NCI-H2196 treated with DMSO at 0.1 percent for 48 hours (cell line): Measurements from ENCODE around the gene LELP1.
"Not testable (repeated sequence)": the region's sequence is repeated elsewhere in the genome, so short reads cannot be mapped to it uniquely, and the experiment has no call there.

Experiments
- DNase-seq: peaks from one replicate; lab custom pipeline; 2025; ENCODE audit not compliant: unreplicated experiment; lab: John Stamatoyannopoulos, UW

LELP1 gene

DNA sequence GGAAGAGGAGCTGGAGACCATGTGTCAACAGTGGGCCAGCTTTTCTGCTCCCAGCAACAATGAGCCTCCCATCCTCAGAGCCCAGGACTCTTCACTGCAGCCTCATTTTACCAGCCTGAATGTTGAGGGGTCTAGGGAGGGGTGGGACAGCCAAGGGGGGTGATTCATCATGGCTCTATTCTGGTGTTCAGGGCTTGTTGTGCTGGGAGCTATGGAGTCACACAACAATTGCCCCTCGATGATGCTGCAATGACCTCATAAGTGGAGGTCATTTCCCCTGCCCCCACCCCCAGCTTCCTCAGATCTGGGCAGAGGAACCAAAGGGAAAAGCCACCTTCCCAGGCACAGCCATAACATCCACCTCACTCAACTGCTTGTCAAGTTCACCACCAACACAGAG lies at the start of gene LELP1:
TSS of gene LELP1 (plus strand) at position 301 of the 400 bp plus-strand sequence. CDS start 1,278 bp downstream, outside the sequence.
- DNase-seq, result no peak

- no peak for DNase-seq
Measured at GRCh38 chr1:153155541-153155940, 47.7 kb upstream of the LELP1 start.

DNA sequence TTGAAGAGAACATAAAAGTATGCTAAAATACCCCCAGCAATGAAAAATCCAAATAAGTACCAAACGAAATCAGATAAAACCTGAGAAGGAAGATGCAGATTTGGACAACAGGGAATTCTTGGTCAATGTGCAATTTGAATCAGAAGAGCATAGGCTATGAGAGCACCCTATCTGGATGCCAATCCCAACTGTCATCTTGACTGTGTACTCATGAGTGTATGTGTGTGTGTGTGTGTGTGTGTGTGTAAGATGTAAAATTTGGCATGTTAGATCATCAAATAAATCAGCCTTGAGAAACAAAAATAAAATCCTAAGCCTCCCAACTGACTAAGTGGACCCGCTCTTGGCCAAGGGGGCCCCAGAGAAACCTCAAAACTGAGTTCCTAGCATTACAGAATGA lies 34.5 kb upstream of the LELP1 start:
- no peak for DNase-seq

DNA sequence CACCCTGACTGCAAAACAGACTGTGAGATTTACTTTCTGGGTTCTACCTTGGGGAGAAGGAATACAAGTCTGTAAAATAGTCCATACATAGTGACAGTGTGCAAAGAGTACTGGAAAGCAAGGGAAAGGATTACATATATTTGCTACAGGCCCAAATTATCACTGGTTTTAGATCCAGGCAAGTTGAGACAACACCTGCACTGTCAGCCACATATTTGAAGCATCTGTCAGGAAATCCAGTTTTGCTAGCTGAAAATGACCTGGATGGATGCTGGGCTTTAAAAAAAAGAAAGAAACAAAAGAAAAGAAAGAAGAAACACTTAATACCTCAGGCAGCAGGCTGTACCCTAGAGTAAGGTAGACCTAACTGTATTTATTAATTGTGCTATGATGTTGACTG lies 28.6 kb upstream of the LELP1 start:
- DNase-seq, result no peak

DNA sequence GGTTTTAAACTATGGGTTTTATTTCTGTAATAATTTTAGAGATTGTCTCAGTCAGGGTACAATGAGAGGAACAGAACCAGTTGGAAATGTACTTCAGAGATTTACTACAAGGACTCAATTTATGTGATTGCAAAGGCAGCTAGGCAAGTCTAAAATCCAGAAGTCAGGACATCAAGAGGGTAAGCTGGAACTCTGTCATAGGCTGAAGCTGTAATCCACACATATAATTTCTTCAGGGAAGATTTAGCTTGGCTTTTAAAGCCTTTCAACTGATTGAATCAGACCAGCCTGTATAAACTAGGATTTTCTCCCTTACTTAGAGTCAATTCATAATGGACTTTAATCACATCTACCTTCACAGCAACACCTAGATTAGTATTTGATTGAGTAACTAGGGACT lies 24.3 kb upstream of the LELP1 start:
- no peak for DNase-seq

DNA sequence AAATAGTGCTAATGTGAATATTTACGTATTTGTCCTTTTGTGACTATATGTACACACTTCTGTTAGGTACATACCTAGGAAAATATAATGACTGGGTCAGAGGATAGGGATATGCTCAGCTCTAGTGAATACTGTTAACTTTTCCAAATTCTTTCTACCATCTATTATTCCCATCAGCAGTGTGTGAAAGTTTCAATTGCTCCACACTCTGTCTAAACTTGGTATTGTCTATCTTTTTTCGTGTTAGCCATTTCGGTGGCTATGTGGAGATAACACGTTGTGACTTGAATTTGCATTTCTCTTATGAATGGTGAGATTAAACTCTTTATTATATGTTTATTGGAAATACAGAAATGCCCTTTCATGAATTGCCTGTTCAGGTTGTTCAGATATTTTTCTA lies 22.7 kb upstream of the LELP1 start:
- no peak for DNase-seq

DNA sequence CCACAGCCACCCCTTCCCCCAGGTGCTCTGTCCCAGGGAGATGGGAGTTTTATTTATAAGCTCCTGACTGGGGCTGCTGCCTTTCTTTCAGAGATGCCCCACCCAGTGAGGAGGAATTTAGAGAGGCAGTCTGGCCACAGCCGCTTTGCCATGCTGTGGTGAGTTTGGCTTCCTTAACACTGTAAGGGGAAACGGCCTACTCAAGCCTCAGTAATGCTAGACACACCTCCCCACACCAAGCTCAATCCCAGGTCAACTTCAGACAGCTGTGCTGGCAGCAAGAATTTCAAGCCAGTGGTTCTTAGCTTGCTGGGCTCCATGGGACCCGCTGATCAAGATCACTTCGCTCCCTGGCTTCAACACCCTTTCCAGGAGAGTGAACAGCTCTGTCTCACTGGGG lies 14.9 kb upstream of the LELP1 start:
- DNase-seq, result not testable (repeated sequence)

GRCh38 chr1:153190373-153190772 lies 12.9 kb upstream of the LELP1 start:
- no peak for DNase-seq

DNA sequence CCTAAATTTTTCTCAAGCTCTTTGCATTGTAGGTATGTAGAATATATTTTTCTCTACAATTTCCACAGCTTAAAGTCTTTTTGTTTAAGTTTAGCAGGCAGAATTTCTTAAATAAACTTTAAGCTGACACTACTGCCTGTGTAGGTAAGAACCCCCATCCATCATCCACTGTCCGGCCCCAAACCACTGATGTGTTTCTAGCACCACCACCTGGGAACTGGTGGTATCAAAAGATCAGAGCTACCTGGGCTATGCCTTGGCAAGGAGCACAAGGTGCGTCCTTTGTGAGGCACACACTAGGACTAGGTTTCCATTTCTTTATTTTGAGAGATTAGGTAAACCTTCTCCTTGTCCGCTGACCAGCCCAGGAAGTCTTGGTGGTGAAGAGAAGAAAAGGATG lies 10.5 kb upstream of the LELP1 start:
- DNase-seq, result no peak

GRCh38 chr1:153194331-153195050 lies 8.7 kb upstream of the LELP1 start:
- DNase-seq, result no peak

DNA sequence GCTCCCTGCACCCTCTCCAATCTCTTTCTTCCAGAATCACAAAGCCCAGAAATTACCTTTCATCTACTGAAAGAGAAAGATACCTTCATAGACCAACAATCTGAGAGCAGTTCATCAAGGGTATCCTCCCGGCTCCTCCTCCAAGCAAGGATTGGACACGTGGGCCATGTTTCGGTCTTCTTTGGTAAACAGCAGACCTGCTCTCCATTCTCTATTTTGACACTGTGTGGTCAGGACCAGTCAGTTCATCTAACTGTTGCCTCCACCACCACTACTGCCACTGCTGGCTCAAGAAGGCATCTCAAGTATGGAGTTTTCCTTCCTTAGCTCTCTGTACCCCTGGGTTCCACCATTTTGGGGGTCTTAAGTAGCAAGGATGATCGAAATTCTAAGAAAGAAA lies 8.0 kb upstream of the LELP1 start:
- DNase-seq, result no peak

DNA sequence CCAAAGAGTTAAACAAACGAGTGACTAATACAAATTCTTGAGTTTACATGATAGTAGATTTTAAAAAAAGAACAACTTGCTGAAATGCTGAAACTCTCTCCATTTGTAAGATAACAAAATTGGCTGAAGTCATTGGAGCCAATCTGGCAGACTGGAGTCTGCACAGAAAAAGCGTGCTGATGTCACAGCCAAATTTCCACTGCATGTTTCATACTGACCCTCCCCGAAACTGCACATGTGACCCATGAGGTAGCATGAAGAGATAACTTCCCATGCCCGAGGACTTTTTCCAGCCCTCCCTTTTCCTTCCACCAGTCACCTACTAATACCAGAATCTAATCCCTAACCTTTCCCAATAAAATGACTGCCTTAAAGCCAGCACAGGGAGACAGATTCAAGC lies 1.2 kb upstream of the LELP1 start:
- no peak for DNase-seq

DNA sequence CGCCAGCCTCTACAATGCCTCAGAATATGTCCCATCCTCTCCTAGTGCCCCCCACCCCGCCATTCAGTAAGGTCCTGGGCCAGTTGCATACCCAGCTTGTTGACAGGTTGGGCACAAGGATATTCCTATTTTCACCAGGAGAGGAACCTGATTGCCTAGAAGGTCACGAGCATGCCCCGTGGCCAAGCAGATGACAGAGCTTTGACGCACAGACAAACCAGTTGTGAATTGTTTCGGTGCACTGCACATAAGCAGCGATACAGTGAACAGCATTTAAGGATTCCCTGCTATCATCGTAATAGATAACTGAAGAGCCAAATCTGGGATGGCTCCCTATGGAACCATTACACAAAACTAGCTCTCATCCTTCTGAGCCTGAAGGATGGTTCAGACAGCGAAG lies 3.4 kb downstream of the LELP1 start:
- no peak for DNase-seq

- no peak for DNase-seq
Measured at GRCh38 chr1:153210206-153210605, 7.0 kb downstream of the LELP1 start.

GRCh38 chr1:153212201-153212600 lies 9.0 kb downstream of the LELP1 start:
- DNase-seq, result no peak

GRCh38 chr1:153213519-153213918 lies 10.3 kb downstream of the LELP1 start:
- DNase-seq, result no peak

- DNase-seq, result no peak
Measured at GRCh38 chr1:153217212-153217611, 14.0 kb downstream of the LELP1 start, which contains the start of gene PRR9. Gene PRR9, plus strand, starts transcription at chr1:153217584. Its CDS starts 561 bp downstream, at chr1:153218145.

- DNase-seq, result no peak
Measured at GRCh38 chr1:153217744-153218416, 14.7 kb downstream of the LELP1 start.

- DNase-seq, result no peak
Measured at GRCh38 chr1:153220606-153221303, 17.5 kb downstream of the LELP1 start.

DNA sequence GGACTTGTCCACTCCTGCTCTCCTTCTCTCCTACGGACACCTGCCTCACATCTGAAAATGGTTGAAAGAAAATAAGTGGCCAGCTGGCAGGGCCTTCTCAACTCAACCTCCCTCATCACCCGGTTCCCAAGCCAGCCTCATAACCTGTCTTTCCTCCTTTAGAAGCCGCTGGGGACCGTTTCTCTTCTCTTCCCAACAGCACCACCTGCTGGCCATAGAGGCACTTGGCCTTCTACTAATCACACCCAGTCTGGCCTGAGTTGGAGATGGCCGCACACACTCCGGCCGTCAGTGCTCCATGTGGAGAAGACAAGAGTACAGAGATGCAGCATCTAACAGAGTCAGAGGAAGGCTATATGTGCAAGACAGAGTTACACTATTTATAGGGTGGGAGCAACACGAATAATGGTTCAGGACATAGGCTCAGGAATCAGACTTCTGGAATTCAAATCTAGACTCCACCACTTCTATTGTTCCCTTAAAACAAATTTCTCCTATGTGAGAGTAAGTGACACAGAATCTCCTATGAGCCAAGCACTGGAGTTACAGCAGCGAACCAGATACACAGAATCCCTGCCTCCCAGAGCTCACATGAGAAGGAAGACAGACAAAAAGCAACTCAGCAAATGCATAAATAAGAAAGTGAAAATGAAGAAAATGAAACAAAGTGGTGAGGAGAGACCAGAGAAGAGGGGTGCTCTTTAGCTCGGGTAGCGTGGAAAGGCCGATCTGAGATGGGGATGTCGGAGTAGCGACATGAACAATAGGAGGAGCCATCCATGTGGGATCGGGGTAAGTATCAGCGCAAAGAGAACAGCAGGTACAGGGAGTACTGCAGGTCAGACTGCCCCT lies 20.0 kb downstream of the LELP1 start:
- DNase-seq, result peak; percentile 9

- DNase-seq, result no peak
Measured at GRCh38 chr1:153227810-153228209, 24.6 kb downstream of the LELP1 start.
